Epithelial cell of proximal tubule (primary cell): ENCODE data around the gene MAT1A. TPM values are rescaled to one million over a fixed set of nuclear protein-coding genes. Genes with fewer than 3 reads are reported as not detected.

Experiments used
- DNase-seq: peaks from one replicate; pipeline ENCODE4 v3.0.0-alpha.2; 2011; ENCODE audit warnings: low read depth
- H3K4me3 ChIP-seq: 2 replicates; pipeline ENCODE4 v1.5.1; 2011; ENCODE audit warnings: low read depth, mild to moderate bottlenecking, low read length
- CTCF ChIP-seq: conservative IDR thresholded peaks from 2 replicates; pipeline ENCODE4 v1.5.1; 2012; ENCODE audit warnings: low read depth, mild to moderate bottlenecking, low read length
- total RNA-seq: library from RNA; depleted of rRNA; stranded (reverse); fragments of >200 nt; gene quantifications from 2 replicates; pipeline ENCODE4 v1.2.3, GENCODE V29; 2015

Gene MAT1A
- total RNA-seq, 1 donor from 2014 or later = not detected

- TF ChIP-seq CTCF = no peak
- no peak overlapping the region for H3K4me3 ChIP-seq
- no peak for DNase-seq
These were observed 6.3 kb downstream of the MAT1A start for GRCh38 chr10:80283119-80283518.

- TF ChIP-seq CTCF = no peak
- H3K4me3 ChIP-seq = no peak overlapping the region
- DNase-seq = no peak
These were observed 7.4 kb downstream of the MAT1A start for GRCh38 chr10:80281784-80282765.

- DNase-seq = no peak
- no peak for TF ChIP-seq CTCF
- no peak overlapping the region for H3K4me3 ChIP-seq
These were observed 8.2 kb downstream of the MAT1A start for GRCh38 chr10:80281292-80281691.

GRCh38 chr10:80280071-80280800 is 9.2 kb downstream of the MAT1A start:
- no peak for TF ChIP-seq CTCF
- H3K4me3 ChIP-seq = no peak overlapping the region
- DNase-seq = no peak

- DNase-seq = no peak
- H3K4me3 ChIP-seq = no peak overlapping the region
- TF ChIP-seq CTCF = no peak
These were observed 10.3 kb downstream of the MAT1A start for GRCh38 chr10:80279146-80279545.

GRCh38 chr10:80278480-80278879 is 11.0 kb downstream of the MAT1A start:
- TF ChIP-seq CTCF = no peak
- DNase-seq = no peak
- H3K4me3 ChIP-seq = no peak overlapping the region
